NCI-H446 treated with DMSO at 0.1 percent for 48 hours (cell line): ENCODE results near the gene TDRD10.

Experiments
- DNase-seq: peaks from one replicate; lab custom pipeline; 2025; lab: John Stamatoyannopoulos, UW

Gene TDRD10

DNA sequence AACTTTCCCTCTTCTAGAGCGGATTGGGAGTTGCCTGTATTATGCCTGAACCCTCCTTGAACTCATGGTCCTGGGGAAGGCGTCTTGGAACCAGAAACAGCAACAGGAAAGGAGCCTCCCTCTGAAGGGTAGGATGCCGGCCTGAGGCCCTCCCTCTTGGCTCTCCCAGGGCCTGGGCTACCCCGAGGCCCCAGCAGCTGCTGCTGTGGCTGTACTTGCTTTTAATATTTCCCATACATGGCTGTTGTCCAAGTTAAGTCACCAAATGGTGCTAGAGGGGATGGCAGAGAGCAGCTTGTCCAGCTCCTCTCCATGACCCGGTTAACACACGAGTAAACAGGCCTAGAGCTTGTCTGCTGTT is 76.0 kb downstream of the TDRD10 start:
- DNase-seq: no peak

DNA sequence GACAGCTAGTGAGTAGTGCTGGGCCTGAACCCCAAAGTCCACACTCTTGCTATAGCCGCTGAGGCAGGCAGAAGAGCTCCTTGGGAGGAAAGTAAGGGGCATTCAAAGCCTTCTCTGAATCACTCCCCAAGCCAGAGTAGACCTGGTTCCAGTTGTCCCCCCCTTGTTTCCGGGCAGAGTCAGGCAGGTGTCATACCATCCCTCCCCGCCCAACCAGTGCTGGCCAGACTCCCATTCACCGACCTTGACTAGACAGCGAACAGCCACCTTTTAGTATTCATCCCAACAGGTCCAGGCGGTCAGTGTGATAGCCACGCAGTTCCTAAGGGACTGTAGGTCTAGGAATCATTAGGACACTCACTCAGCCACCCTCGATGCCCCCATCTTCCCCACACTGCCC is 77.4 kb downstream of the TDRD10 start:
- no peak for DNase-seq

DNA sequence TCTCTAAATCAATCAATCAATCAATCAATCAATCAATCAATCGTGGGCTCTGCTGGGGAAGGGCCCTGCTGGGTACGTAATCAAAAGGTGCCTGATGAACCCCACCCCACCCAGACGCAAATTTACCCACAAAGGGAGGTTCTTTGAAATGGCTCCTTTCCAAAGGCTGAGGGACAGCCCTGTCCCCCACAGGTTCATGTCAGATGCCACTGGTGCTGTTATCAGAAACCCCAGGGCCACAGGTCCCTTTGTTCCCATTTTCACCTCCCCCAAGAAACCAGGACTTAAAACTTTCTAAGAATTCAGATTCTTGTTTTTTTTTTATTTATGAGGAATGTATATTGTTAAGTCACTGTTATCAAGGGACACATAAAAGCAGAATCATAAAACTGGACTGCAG is 79.7 kb downstream of the TDRD10 start:
- DNase-seq: no peak

DNA sequence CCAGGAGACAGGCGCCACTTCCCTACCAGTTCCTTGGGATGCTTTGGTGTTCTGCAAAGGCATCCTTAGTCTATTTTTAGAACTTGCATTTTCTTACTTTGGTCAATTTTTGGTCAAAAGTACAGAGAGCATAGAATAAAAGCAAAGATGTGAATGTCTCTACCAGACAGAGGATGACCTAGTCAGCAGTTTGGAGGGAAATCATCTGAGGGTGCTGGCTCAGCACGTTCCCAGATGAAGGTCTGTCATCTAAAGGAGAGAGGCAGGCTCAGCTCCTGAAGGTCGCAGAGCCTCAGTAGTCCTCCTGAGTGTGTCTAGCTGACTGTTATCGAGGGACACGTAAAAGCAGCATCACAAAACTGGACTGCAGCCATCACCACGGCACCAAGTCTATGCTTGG is 80.9 kb downstream of the TDRD10 start:
- no peak for DNase-seq

DNA sequence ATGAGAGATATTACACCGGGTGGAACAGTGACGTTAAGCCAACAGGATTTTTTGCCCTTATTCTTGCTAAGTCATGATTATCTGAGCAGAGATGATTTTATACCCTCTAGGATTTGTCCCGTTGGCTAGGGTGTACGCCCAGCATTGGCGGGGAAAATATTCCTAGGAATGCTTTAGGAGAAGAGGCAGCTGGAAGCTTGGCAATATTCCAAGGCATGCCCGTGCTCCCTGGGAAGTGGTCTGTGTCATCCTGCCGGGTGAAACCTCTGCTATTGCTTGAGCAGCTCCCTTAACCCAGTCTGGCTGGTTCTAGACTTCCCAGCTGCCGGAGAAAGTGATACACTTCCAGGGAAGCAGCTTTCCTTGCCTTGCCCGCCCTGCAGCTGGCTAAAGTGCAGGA is 81.8 kb downstream of the TDRD10 start:
- DNase-seq: no peak

DNA sequence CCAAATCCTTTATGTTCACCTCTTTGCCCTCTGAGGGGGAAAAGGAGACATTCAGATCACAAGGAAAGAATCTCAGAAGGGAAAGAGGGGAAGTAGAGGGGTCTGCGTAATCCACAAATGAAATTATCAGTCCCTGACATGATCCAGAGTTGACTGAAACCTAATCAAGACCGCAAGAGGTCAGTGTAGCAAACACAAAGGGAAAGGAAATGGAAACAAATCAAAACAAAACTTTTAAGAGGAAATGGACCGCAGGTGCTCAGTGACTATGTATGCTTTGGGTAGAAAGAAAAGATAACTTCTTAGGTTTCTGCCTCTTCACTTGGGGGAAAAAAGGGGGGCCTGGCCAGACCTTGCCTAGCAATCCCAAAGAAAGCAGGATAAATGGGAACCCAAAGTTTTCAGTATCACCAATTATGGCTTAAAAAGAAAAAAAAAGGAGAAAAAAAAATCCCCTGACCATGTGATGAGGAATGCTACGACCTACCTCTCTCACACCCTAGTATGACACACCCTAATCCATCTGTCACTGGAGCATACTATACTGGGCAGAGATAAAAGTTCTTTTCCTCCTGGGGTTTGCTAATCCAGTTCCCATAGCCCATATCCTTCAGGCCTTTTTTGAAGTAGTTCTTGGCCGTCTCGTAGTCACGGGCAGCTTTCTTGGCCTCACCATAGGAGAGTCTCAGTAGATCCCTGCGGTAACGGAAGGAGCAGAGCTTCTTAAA is 82.4 kb downstream of the TDRD10 start:
- DNase-seq: no peak

DNA sequence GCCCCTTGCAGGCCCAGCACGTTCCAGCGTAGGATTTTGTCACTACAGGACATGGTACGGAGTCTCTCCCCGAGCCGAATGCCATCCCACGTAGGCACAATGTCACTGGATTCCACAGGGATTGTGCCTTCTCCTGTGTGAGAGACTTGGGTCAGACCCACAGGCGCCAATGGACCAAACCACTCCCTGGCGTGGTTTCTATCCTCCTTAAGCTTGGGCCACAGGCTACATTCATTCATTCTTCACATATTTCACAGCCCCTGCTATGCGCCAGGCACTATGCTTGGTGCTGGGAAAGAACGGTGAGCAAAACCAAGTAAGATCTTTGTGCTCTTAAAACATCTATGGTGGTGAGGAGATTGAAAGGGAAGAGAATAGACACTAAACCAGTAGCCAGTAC is 84.2 kb downstream of the TDRD10 start:
- no peak for DNase-seq

DNA sequence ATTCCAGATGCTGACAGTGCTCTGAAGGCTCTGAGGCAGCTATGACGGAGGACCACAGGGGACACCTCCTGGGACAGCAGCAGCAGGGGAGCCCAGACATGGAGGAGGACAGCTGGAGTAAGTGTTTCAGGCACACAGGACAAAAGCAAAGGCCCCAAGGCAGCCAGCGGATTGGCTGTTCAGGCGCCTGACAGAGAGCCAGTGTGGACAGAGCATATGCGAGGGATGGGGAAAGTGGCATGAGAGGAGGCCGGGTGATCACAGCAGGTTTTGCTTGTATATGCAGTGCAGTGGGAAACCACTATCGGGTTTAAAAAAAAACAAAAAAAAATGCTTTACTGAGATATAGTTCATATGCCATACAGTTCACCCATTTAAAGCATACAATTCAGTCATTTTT is 84.6 kb downstream of the TDRD10 start:
- no peak for DNase-seq

DNA sequence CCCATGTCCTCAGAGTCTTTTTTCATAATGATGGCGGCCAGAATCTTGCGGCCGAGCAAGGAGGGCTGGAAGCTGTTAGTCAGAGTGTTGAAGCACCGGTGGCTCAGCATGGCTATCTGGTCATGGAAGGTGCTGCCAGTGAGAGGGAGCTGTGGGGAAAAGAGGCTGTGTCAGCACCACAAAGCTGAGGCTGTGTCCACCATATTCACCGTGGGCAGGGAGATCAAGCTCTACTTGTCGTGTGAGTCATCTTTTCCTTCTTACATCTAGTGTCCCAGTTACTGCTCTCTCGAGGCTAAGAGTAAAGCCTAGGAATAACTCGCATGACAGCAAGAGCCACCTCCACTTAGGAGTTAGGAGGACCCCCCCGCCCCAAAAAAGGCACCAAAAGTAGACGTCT is 87.8 kb downstream of the TDRD10 start:
- no peak for DNase-seq

DNA sequence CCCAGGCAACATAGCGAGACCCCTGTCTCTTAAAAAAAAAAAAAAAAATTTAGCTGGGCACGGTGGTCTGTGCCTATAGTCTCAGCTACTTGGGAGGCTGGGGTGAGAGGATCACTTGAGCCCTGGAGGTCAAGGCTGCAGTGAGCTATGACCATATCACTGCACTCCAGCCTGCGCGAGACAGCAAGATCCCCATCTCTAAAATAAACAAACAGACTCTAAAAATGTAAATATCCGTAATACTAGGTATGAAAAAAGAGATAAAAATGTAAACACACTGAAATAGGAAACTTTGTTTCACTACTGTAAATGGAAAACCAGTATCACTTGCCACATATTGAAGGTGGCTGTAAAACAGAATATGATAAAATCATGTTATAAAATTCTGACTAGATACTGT is 88.7 kb downstream of the TDRD10 start:
- DNase-seq: no peak

DNA sequence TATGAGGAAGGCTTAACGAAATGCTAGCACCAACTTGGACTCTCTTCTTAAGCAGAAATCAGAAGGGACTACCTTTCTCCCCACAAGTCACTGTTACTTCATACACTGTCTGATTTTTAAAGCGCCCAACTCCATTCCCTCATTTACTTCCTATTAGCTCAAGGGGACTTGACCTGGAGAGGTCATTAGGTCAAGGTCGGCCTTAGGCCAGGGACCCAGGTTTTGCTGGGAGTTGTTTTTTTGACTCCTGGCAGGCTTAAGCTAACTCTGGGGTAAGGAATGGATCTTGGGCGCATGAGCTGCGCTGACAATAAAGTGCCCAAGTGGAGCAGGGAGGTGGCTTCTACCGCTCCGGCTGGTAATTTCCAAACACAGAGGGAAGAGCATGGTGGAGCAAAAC is 89.2 kb downstream of the TDRD10 start:
- no peak for DNase-seq

DNA sequence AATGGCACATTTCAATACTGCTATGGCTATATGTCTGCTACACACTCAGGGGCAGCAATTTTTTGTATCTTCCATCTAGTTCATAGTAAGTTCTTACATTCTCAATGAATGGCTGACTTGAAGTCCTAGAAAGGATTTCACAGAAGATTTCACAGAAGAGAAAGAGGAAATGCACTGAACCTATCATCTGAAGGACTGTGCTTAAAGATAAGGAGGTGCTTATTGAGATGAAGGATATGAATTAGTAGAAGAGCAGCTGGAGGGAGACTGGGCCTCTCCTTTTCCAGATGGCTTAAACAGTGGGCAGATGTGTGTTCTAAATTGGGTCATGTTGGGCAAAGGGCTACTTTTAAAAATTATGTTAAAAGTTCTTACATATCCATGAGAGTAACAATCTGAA is 91.4 kb downstream of the TDRD10 start:
- no peak for DNase-seq

DNA sequence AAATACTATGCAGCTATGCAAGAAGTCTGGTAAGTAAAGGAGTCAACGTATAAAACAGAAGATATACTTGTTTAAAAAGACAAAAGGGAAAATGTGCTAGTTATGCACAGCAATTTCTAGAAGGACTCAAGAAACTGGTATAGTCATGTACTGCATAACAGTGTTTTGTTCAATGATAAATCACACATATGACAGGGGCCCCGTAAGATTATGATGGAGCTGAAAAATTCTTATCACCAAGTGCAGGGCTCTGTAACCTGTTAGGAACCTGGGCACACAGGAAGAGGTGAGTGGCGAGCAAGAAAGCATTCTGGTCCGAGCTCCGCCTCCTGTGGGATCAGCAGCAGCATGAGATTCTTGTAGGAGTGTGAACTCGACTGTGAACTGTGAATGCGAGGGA is 92.8 kb downstream of the TDRD10 start:
- DNase-seq: no peak

DNA sequence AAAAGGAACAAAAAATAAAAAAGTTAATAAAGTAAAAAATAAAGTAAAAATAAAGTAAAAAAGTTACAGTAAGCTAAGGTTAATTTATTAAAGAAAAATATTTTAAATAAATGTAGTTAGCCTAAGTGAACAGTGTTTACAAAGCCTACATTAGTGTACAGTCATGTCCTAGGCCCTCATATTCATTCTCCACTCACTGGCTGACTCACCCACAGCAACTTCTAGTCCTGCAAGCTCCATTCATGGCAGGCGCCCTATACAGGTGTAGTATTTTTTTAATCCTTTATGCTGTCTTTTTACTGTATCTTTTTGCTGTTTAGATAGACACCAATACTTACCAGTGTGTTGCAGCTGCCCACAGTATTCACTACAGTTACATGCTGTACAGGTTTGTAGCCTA is 93.6 kb downstream of the TDRD10 start:
- no peak for DNase-seq
